ACC112 (cell line): Measurements from ENCODE around the gene C17orf50.

Source experiments
- H2AFZ ChIP-seq: fragments of 200-600 bp; sonication (generic); one replicate; pipeline ENCODE4 v1.6.0; 2017; ENCODE audit warnings: antibody characterized with exemption, low read length; ENCODE audit not compliant: unreplicated experiment
- H3K27ac ChIP-seq: fragments of 200-600 bp; sonication (generic); 2 replicates; pipeline ENCODE4 v1.5.1; 2014; ENCODE audit warnings: low read depth, mild to moderate bottlenecking, antibody characterized with exemption, low read length, moderate library complexity
- H3K27me3 ChIP-seq: fragments of 200-600 bp; sonication (generic); 2 replicates; pipeline ENCODE4 v1.6.1; 2014; ENCODE audit warnings: mild to moderate bottlenecking, antibody characterized with exemption, low read length, moderate library complexity, mixed read lengths; ENCODE audit not compliant: insufficient read depth
- H3K36me3 ChIP-seq: fragments of 200-600 bp; sonication (generic); 2 replicates; pipeline ENCODE4 v1.6.1; 2016; ENCODE audit warnings: mild to moderate bottlenecking, antibody characterized with exemption, low read length, moderate library complexity, mixed read lengths; ENCODE audit not compliant: insufficient read depth
- H3K4me1 ChIP-seq: fragments of 200-600 bp; sonication (generic); one replicate; pipeline ENCODE4 v1.6.1; 2016; ENCODE audit warnings: low read length, mixed read lengths; ENCODE audit not compliant: insufficient read depth, unreplicated experiment, control insufficient read depth
- H3K4me3 ChIP-seq: fragments of 200-600 bp; sonication (generic); 2 replicates; pipeline ENCODE4 v1.5.1; 2014; ENCODE audit warnings: mild to moderate bottlenecking, low read depth, low read length
- H3K79me2 ChIP-seq: fragments of 200-600 bp; sonication (generic); one replicate; pipeline ENCODE4 v1.6.0; 2016; ENCODE audit warnings: low read length; ENCODE audit not compliant: control insufficient read depth, unreplicated experiment, insufficient read depth

C17orf50 gene

DNA sequence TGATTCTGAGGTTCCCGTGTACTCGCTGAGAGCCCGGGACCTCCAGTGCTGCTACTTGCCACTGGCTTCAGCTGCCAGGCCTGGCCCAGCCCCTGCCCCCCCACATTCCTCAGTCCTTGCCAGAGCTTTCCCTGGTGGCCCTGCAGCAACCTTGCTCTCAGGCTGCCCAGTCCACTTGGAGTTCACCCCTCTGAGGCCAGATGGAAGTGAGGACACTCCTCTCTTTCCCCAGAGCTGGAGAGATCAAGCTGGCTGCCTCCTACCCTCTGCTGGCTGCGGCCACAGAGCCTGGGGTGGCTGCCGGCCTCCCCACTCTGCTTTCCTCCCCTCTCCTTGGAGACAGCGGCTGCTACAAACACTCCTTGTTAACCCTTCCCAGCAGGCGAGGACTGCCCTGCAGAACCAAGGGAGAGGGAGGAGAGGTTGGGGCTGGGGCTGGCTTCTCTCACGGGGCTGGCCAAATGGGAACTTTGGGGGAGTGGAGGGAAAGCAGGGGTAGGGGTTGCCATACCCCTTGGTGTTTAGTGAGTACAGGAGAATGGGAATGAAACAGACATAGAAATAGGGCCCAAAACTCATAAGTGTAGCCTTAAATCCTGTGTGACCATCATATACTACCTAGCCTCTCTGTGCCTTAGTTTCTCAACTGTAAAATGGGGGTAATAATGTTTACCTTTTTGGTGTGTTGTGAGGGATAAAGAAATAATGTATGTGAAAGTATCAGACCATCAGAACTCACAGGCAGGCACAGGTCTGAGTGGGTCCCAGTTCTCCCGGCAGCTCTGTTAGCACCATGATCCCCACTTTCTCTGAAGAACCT is 7.5 kb upstream of the C17orf50 start, which contains the start of gene GAS2L2:
Gene GAS2L2 (minus strand): TSS at position 295 of the 820 bp plus-strand sequence. CDS start 389 bp downstream, outside the sequence.
- Histone ChIP-seq H2AFZ (no peak within 1 kb of the TSS), H3K79me2 (no peaks in the 10 kb centered on the region), H3K27ac (no peak within 1 kb of the TSS), H3K4me1 (peaks cover 17% of the 10 kb centered on the region), H3K27me3 (peaks cover 11% of the 10 kb centered on the region; the same call in 1 of the 2 replicates), H3K36me3 (no peaks in the 10 kb centered on the region), H3K4me3 (no peak within 1 kb of the TSS)

DNA sequence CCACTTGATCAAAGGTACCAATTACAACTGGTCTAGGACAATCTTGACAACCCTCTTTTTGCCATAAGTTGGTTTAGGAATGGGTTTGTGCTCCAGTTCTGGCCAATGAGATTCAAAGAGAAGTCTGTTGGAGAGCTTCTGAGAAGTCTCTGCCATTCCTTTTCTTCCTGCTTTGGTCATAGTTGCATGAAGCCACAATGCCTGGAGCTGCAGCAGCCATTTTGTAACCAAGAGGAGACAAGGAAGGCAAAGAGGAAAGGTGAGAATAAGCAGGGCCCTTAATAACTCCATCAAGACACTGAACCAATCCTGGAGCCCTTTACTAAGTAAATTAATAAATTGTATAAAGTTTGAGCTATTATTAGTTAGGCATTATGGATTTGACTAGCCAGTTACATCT is 3.4 kb upstream of the C17orf50 start:
- Histone ChIP-seq H3K27ac (no peak overlapping the region), H3K27me3 (no peaks in the 10 kb centered on the region), H2AFZ (no peak overlapping the region), H3K36me3 (no peaks in the 10 kb centered on the region), H3K4me1 (no peaks in the 10 kb centered on the region), H3K4me3 (no peak overlapping the region), H3K79me2 (no peaks in the 10 kb centered on the region)

DNA sequence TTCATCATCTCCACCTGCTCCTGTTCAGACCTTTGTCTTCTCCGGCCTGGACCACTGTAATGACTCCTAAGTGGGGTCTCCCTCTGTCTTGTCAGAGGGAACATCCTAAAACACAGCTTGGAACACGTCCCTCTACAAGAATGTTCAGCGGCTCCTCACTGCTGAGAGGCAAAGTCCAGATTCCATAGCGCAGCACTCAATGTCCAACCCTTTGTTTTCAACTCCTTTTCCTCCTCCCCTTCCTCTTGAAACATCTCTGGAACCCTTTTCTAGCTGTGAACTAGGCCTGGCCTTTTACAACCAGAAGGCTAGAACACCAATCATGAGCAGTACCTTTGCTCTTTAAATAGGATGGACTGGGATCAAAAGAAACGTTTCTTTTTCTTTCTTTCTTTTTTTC is 914 bp downstream of the C17orf50 start:
- no peaks in the 10 kb centered on the region for H3K4me1 ChIP-seq
- no peaks in the 10 kb centered on the region for H3K27me3 ChIP-seq
- no peaks in the 10 kb centered on the region for H3K36me3 ChIP-seq
- H3K79me2 ChIP-seq: no peaks in the 10 kb centered on the region
- H3K4me3 ChIP-seq: no peak overlapping the region
- no peak overlapping the region for H3K27ac ChIP-seq
- H2AFZ ChIP-seq: no peak overlapping the region

DNA sequence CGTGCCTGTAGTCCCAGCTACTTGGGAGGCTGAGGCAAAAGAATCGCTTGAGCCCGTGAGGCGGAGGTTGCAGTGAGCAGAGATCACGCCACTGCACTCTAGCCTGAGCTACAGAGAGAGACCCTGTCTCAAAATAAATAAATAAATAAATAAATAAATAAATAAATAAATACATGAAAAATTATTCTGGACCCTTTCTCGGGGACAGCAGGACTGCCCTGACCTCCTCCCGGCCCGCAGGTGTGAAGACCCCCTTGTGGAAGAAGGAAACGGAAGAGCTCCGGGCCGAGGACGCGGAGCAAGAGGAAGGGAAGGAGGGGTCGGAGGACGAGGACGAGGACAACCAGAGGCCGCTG is 3.1 kb downstream of the C17orf50 start:
- Histone ChIP-seq H3K27ac (no peak overlapping the region), H3K36me3 (no peaks in the 10 kb centered on the region), H3K79me2 (no peaks in the 10 kb centered on the region), H3K4me1 (no peaks in the 10 kb centered on the region), H3K27me3 (peaks cover 4% of the 10 kb centered on the region; the same call in 1 of the 2 replicates), H3K4me3 (peak overlapping the region; percentile 73), H2AFZ (no peak overlapping the region)

DNA sequence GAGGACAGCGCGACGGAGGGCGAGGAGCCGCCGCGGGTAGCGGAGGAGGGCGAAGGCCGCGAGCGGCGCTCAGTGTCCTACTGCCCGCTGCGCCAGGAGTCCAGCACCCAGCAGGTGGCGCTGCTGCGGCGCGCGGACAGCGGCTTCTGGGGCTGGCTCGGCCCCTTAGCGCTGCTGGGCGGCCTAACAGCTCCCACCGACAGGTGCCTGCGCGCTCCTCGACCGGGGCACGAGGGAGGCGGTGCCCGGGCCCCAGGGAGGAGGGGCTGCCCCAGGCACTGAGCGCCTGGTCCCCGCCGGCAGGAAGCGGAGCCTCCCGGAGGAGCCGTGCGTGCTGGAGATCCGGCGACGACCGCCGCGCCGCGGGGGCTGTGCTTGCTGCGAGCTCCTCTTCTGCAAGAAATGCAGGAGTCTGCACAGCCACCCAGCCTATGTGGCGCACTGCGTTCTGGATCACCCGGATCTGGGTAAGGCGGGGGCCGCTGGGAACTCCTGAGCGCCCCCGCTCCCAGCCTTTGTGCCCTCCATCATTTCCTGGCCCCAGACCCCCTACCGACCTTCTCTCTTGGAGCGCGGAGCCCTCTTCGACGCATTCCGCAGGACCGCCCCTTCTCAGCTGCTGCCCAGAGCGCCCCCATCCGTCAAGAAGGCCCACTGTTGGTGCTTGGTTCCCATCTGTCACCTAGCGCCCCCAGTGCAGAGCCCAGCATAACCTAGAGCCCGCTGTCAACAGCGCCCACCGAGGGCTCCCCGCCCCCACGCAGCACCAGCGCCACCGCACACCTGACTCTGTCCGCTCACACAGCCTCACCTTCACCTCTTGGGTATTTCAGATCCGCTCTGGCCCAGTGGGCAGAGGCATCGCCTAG is 3.7 kb downstream of the C17orf50 start:
- Histone ChIP-seq H3K36me3 (no peaks in the 10 kb centered on the region), H2AFZ (peak overlapping the region; percentile 41), H3K79me2 (no peaks in the 10 kb centered on the region), H3K4me1 (no peaks in the 10 kb centered on the region), H3K27me3 (peaks cover 4% of the 10 kb centered on the region; the same call in 1 of the 2 replicates), H3K27ac (no peak overlapping the region), H3K4me3 (peak overlapping the region; percentile 73)

DNA sequence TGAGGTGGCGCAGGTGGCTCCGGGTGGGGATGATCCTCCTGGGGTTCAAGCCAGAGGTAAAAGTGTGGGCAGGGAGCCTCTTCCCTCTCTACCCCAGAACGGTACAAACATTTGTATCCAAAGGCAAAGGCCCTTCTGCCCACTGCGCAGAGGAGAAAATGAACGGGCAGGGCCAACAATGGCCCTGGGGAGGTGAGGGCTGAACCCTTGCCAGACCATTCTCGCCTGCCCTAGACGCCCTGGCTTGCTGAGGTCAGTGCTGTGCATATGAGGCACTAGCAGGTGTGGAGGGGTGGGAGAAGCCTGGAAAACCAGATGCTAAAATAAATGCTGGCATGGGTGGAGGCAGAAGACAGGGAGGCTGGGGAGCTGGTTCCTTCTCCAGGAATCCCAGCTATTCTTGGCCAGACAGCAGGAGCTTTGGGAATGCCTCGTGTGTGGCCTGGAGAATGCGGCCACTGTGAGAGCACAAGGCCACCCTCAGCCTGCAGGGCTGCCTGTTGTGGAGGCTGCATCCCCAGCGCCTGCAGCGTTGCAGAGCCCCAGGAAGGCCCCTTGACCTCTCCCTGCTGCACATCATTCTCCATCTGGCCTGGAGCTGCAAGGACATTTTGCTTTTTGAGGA is 4.5 kb downstream of the C17orf50 start:
- H3K4me3 ChIP-seq: no peak overlapping the region
- peaks cover 4% of the 10 kb centered on the region; the same call in 1 of the 2 replicates for H3K27me3 ChIP-seq
- H3K36me3 ChIP-seq: no peaks in the 10 kb centered on the region
- no peak overlapping the region for H2AFZ ChIP-seq
- H3K79me2 ChIP-seq: no peaks in the 10 kb centered on the region
- H3K4me1 ChIP-seq: no peaks in the 10 kb centered on the region
- H3K27ac ChIP-seq: no peak overlapping the region

DNA sequence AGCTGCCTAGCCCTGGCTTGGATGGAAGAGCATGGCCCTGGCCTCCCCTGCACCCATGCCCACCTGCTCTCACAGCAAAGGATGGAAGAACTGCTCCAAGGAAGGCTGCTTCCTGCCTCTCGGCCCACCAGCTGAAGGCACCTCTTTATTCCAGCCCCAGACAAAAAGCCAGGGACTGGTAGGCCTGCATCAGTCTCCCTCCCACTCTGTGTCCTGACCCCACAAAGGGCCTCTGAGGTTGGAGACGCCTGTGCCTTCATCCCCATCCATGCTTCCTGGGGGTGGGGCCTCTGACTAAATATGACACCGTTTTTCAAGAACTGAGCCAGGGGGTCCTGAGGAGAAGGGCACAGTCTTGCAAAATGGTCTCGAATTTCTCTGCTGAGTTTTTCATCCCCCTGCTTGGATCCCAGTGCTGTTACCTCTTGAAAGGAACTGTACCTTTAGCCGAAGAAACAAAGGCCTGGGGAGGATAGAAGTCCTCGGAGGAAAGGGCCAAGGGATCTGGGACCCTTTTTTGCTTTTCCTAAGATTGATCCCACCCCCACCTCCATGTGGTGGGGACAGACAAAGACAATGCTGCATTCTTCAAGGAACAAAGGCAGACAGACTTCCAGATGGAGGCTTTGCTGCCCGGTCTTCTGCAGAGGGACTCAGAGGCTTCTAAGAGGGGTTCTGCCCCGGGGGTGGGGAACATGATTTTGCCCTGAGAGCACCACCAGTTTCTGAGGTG is 5.2 kb downstream of the C17orf50 start:
- H3K27ac ChIP-seq: no peak overlapping the region
- H3K27me3 ChIP-seq: peaks cover 4% of the 10 kb centered on the region; the same call in 1 of the 2 replicates
- no peaks in the 10 kb centered on the region for H3K36me3 ChIP-seq
- no peak overlapping the region for H3K4me3 ChIP-seq
- H3K4me1 ChIP-seq: no peaks in the 10 kb centered on the region
- H3K79me2 ChIP-seq: no peaks in the 10 kb centered on the region
- no peak overlapping the region for H2AFZ ChIP-seq

DNA sequence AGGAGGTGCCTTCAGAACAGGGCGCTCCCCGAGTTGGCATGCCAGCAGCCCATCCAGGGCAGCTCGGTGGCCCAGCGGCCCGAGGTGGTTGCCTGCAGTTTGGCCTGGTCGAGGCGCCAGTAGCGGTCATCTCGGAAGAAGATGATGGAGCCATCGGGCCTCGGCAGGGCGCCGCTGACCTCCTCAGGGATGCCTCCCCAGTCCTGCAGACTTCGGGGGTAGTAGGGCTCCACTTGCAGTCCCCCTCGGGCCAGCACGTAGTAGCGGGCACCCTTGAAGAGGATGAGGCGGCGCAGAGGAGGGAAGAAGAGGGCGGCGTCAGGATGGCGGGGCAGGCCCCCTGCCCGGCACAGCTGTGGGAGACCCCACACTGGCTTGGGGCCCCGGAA is 5.8 kb downstream of the C17orf50 start:
- Histone ChIP-seq H3K4me3 (no peak overlapping the region), H3K36me3 (no peaks in the 10 kb centered on the region), H3K79me2 (no peaks in the 10 kb centered on the region), H3K4me1 (no peaks in the 10 kb centered on the region), H2AFZ (no peak overlapping the region), H3K27ac (no peak overlapping the region), H3K27me3 (peaks cover 4% of the 10 kb centered on the region; the same call in 1 of the 2 replicates)

DNA sequence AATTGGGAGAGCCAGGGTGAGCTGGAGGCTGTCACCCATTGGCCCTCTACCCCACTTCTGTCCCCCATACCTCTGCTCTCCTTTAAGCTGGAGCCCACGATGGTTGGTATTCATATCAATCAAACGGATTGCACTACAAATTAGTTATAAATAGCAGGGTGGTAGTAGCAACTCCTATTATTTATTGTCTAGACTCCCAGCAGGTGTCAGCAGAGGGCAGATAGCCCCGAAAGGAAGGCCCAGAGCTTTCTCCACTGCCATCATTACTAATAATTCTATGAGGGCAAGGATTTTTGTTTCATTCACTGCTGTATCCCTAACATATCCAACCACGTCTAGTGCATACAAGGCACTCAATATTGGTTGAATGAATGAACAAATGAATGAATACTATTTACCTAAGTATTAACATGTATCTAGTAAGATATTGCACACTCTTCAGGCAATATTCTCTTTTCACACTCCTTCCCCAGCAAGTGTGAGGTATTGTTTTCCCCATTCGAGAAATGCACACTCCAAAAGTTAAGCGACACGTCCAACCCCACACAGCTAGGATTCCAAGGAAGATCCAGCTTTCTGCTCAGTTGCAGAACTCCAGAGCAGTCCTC is 6.3 kb downstream of the C17orf50 start:
- Histone ChIP-seq H3K27me3 (peaks cover 4% of the 10 kb centered on the region; the same call in 1 of the 2 replicates), H3K36me3 (no peaks in the 10 kb centered on the region), H3K4me1 (no peaks in the 10 kb centered on the region), H3K4me3 (no peak overlapping the region), H3K79me2 (no peaks in the 10 kb centered on the region), H2AFZ (no peak overlapping the region), H3K27ac (no peak overlapping the region)
